ENCODE data around the gene ISX.

DNA sequence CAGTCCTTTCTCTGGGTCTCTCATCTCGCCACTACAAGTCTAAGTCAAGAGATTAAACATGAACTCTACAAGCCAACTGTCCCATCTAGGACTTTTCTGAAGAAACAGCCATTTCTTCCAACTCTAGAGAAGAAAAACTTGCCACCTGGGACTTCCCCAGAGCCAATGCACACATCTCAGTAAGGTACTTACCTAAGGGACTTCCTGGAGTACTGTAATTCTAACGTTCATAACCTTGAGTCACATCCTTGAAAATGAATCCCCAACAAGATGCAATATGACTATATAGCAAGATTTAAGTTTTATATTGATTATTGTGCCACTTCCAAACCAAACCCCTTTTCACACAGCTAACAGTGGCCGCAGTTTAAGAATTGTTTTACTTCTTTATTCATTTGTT is 11.9 kb upstream of the ISX start:
- TF ChIP-seq CTCF (IDR thresholded peaks at IDR 0.05) = no peak
- TF ChIP-seq POLR2A (IDR thresholded peaks at IDR 0.05) = no peak
